GM06990 (cell line): ENCODE data around the gene MAPRE2.

ENCODE experiments used
- DNase-seq: peaks from one replicate; pipeline ENCODE4 v3.0.0-alpha.2; 2011; ENCODE audit not compliant: insufficient read length; ENCODE audit errors: extremely low read depth
- H3K27me3 ChIP-seq: replicated peaks from 2 replicates; pipeline ENCODE4 v1.6.0; 2011; ENCODE audit warnings: low read length; ENCODE audit not compliant: control insufficient read depth, insufficient read depth
- H3K36me3 ChIP-seq: 2 replicates; pipeline ENCODE4 v1.5.1; 2011; ENCODE audit warnings: low read length; ENCODE audit not compliant: control insufficient read depth, insufficient read depth
- H3K4me3 ChIP-seq: replicated peaks from 2 replicates; pipeline ENCODE4 v1.5.1; 2011; ENCODE audit warnings: low read depth, mild to moderate bottlenecking, control low read depth, low read length
- CTCF ChIP-seq: IDR thresholded peaks from 2 replicates; pipeline ENCODE4 v1.5.1; 2011; ENCODE audit warnings: low read length, control low read depth, mild to moderate bottlenecking, inconsistent platforms; ENCODE audit not compliant: insufficient read depth, poor library complexity, severe bottlenecking

Gene MAPRE2

GRCh38 chr18:35185771-35186170 lies 144.6 kb downstream of the MAPRE2 start:
- DNase-seq = no peak
- Histone ChIP-seq H3K36me3 (no peaks in the 10 kb centered on the region), H3K4me3 (no peak overlapping the region), H3K27me3 (no peaks in the 10 kb centered on the region)
- TF ChIP-seq CTCF = no peak

GRCh38 chr18:35186291-35187034 lies 145.2 kb downstream of the MAPRE2 start:
- H3K27me3 ChIP-seq = no peaks in the 10 kb centered on the region
- H3K4me3 ChIP-seq = no peak overlapping the region
- DNase-seq = no peak
- no peaks in the 10 kb centered on the region for H3K36me3 ChIP-seq
- no peak for TF ChIP-seq CTCF

- Histone ChIP-seq H3K36me3 (no peaks in the 10 kb centered on the region), H3K27me3 (no peaks in the 10 kb centered on the region), H3K4me3 (no peak overlapping the region)
- TF ChIP-seq CTCF = no peak
- DNase-seq = no peak
Observed at GRCh38 chr18:35189510-35189909, 148.3 kb downstream of the MAPRE2 start.

GRCh38 chr18:35190948-35191697 lies 149.9 kb downstream of the MAPRE2 start:
- Histone ChIP-seq H3K4me3 (no peak overlapping the region), H3K27me3 (no peaks in the 10 kb centered on the region), H3K36me3 (no peaks in the 10 kb centered on the region)
- no peak for DNase-seq
- TF ChIP-seq CTCF = no peak

- no peak overlapping the region for H3K4me3 ChIP-seq
- TF ChIP-seq CTCF = no peak
- H3K27me3 ChIP-seq = no peaks in the 10 kb centered on the region
- H3K36me3 ChIP-seq = no peaks in the 10 kb centered on the region
- DNase-seq = no peak
Observed at GRCh38 chr18:35191698-35192025, 150.4 kb downstream of the MAPRE2 start.
